CD8-positive, alpha-beta memory T cell (primary cell): Measurements from ENCODE around the gene FGFR1OP2. TPM values are rescaled to one million over a fixed set of nuclear protein-coding genes. Genes with fewer than 3 reads are reported as not detected.
"Not testable (repeated sequence)": the region's sequence is repeated elsewhere in the genome, so short reads cannot be mapped to it uniquely, and the experiment has no call there.

Source experiments
- CTCF ChIA-PET: fragments of 350-600 bp; sonication (Branson Sonifier 250); formaldehyde crosslinking; loops from one replicate; lab custom pipeline; 2021; ENCODE audit warnings: antibody characterized with exemption; lab: Charles Lee
- POLR2A ChIA-PET: fragments of 350-600 bp; sonication (Branson Sonifier 250); formaldehyde crosslinking; loops from one replicate; lab custom pipeline; 2021; ENCODE audit warnings: antibody characterized with exemption; lab: Charles Lee
- DNase-seq, 5 donors: peaks; one replicate each; pipeline versions ENCODE4 v3.0.0 to v3.0.0-alpha.2; 2020 to 2022; ENCODE audit warnings: mixed read lengths in 1 of 5
- H3K27ac ChIP-seq: one replicate; pipeline ENCODE4 v1.7.0; 2013; ENCODE audit warnings: low read depth, mild to moderate bottlenecking, low read length, moderate library complexity
- H3K27me3 ChIP-seq: 2 replicates; pipeline ENCODE4 v1.7.0; 2013; ENCODE audit warnings: low read length, mild to moderate bottlenecking; ENCODE audit not compliant: insufficient read depth, poor library complexity, severe bottlenecking
- H3K36me3 ChIP-seq: 2 replicates; pipeline ENCODE4 v1.7.0; 2013; ENCODE audit warnings: mild to moderate bottlenecking, low read length, moderate library complexity; ENCODE audit not compliant: insufficient read depth
- H3K4me1 ChIP-seq: 2 replicates; pipeline ENCODE4 v1.7.0; 2013; ENCODE audit warnings: mild to moderate bottlenecking, low read length, moderate library complexity; ENCODE audit not compliant: insufficient read depth
- H3K4me3 ChIP-seq: 2 replicates; pipeline ENCODE4 v1.7.0; 2013; ENCODE audit warnings: mild to moderate bottlenecking, low read length
- H3K9me3 ChIP-seq: 2 replicates; pipeline ENCODE4 v1.7.0; 2013; ENCODE audit warnings: mild to moderate bottlenecking, low read length
- H3K27ac Mint-ChIP-seq, 8 donors: one replicate each; pipeline ENCODE4 v1.8.0; 2020 to 2021; ENCODE audit warnings: mixed read lengths in 8 of 8, mild to moderate bottlenecking in 6 of 8, inconsistent platforms in 3 of 8, moderate library complexity in 3 of 8
- H3K27me3 Mint-ChIP-seq, 2 donors: one replicate each; pipeline ENCODE4 v1.8.0; 2020 to 2021; ENCODE audit warnings: mixed read lengths in 2 of 2, mild to moderate bottlenecking in 1 of 2, moderate library complexity in 1 of 2
- H3K36me3 Mint-ChIP-seq, 3 donors: one replicate each; pipeline ENCODE4 v1.8.0; 2020 to 2021; ENCODE audit warnings: mixed read lengths in 3 of 3, inconsistent platforms in 1 of 3, mild to moderate bottlenecking in 1 of 3
- H3K4me1 Mint-ChIP-seq, 3 donors: one replicate each; pipeline ENCODE4 v1.8.0; 2020 to 2021; ENCODE audit warnings: mixed read lengths in 3 of 3, inconsistent platforms in 1 of 3, mild to moderate bottlenecking in 1 of 3
- H3K4me3 Mint-ChIP-seq, 7 donors: one replicate each; pipeline ENCODE4 v1.8.0; 2020 to 2021; ENCODE audit warnings: mixed read lengths in 7 of 7, mild to moderate bottlenecking in 6 of 7, moderate library complexity in 4 of 7, inconsistent platforms in 2 of 7
- H3K9me3 Mint-ChIP-seq, 5 donors: one replicate each; pipeline ENCODE4 v1.8.0; 2020 to 2022; ENCODE audit warnings: mixed read lengths in 5 of 5, mild to moderate bottlenecking in 3 of 5, moderate library complexity in 2 of 5, inconsistent platforms in 1 of 5
- polyA plus RNA-seq: library from polyadenylated mRNA; unstranded; fragments of 300-500 nt; fragmentation: Illumina TruSeq; gene quantifications from one replicate; pipeline ENCODE4 v1.2.3, GENCODE V29; 2021
- total RNA-seq, 2 experiments: library from RNA; stranded (reverse); gene quantifications; one replicate each; pipeline ENCODE4 v1.2.3, GENCODE V29; 2021

The FGFR1OP2 gene
- total RNA-seq = 10 to 100 TPM; 50.4 to 54.7 TPM
- polyA plus RNA-seq = 103 TPM

GRCh38 chr12:26937863-26938700 is at the start of gene FGFR1OP2, which contains the start of gene INTS13:
TSS of gene FGFR1OP2 (plus strand) at chr12:26938470. CDS start at chr12:26954159, 15,689 bp downstream.
TSS of gene INTS13 (minus strand) at chr12:26937981. CDS start at chr12:26936803, 1,178 bp downstream.
- Mint-ChIP-seq H3K4me3 (peak within 1 kb of the TSS; percentile 95 to 99 (median 98)), H3K27ac (peak within 1 kb of the TSS; percentile 88 to 100 (median 97)), H3K27me3 (peaks cover 0 to 2% of the 10 kb centered on the region in 2 donors), H3K36me3 (peaks cover 0 to 26% (median 2%) of the 10 kb centered on the region in 3 donors), H3K4me1 (peaks cover 74 to 86% (median 75%) of the 10 kb centered on the region in 3 donors), H3K9me3 (no peaks in the 10 kb centered on the region)
- H3K4me1 ChIP-seq = peaks cover 51% of the 10 kb centered on the region
- ChIA-PET POLR2A (interaction anchor here (1.0 to 1.2 kb wide), 3 partner anchors 15 to 105 kb away, joined by 3 to 5 read pairs (median 4); partner anchors contain the start of genes ITPR2 and MED21), CTCF (interaction anchor here (0.9 to 1.0 kb wide), 2 partner anchors 53 to 76 kb away, joined by 4 to 5 read pairs; partner anchors contain the start of gene TM7SF3)
- DNase-seq = peak; percentile 94 to 98 (median 96)
- H3K36me3 ChIP-seq = no peaks in the 10 kb centered on the region
- peak within 1 kb of the TSS; percentile 87 for H3K4me3 ChIP-seq
- H3K27ac ChIP-seq = peak within 1 kb of the TSS; percentile 91
- no peaks in the 10 kb centered on the region for H3K9me3 ChIP-seq
- H3K27me3 ChIP-seq = no peaks in the 10 kb centered on the region

GRCh38 chr12:26890784-26891183 is 47.5 kb upstream of the FGFR1OP2 start:
- H3K27ac Mint-ChIP-seq = no peak overlapping the region

GRCh38 chr12:26891704-26892103 is 46.6 kb upstream of the FGFR1OP2 start:
- no peaks in the 10 kb centered on the region for H3K9me3 Mint-ChIP-seq
- no peaks in the 10 kb centered on the region for H3K27me3 ChIP-seq
- ChIA-PET POLR2A (interaction anchor here (1.1 kb wide), 1 partner anchor 58 kb away, joined by 4 read pairs; the partner anchor contains the start of gene ITPR2), CTCF (interaction anchor here (1.4 to 2.0 kb wide), 2 partner anchors 89 to 122 kb away, joined by 3 to 5 read pairs; partner anchors contain the start of gene TM7SF3)
- H3K36me3 ChIP-seq = no peaks in the 10 kb centered on the region
- H3K27me3 Mint-ChIP-seq = no peaks in the 10 kb centered on the region
- H3K27ac Mint-ChIP-seq = no peak overlapping the region
- peaks cover 0 to 5% (median 0%) of the 10 kb centered on the region in 3 donors for H3K36me3 Mint-ChIP-seq
- no peak overlapping the region for H3K4me3 ChIP-seq
- no peaks in the 10 kb centered on the region for H3K4me1 Mint-ChIP-seq
- no peaks in the 10 kb centered on the region for H3K4me1 ChIP-seq
- H3K9me3 ChIP-seq = no peaks in the 10 kb centered on the region
- no peak overlapping the region for H3K27ac ChIP-seq
- H3K4me3 Mint-ChIP-seq = no peak overlapping the region
- no peak for DNase-seq

More at GRCh38 chr12:26890784-26891183, 47.5 kb upstream of the FGFR1OP2 start:
- Mint-ChIP-seq H3K36me3 (peaks cover 0 to 4% (median 0%) of the 10 kb centered on the region in 3 donors), H3K4me3 (no peak overlapping the region), H3K27me3 (no peaks in the 10 kb centered on the region), H3K4me1 (no peaks in the 10 kb centered on the region), H3K9me3 (no peaks in the 10 kb centered on the region)
- Histone ChIP-seq H3K36me3 (no peaks in the 10 kb centered on the region), H3K4me1 (no peaks in the 10 kb centered on the region), H3K27ac (no peak overlapping the region), H3K27me3 (no peaks in the 10 kb centered on the region), H3K4me3 (no peak overlapping the region), H3K9me3 (no peaks in the 10 kb centered on the region)
- DNase-seq = no peak
- ChIA-PET CTCF (interaction anchor here (1.4 to 2.0 kb wide), 2 partner anchors 90 to 123 kb away, joined by 3 to 5 read pairs; partner anchors contain the start of gene TM7SF3), POLR2A (no interaction called here)

- Mint-ChIP-seq H3K4me1 (peaks cover 0 to 3% (median 0%) of the 10 kb centered on the region in 3 donors), H3K4me3 (no peak overlapping the region), H3K27ac (no peak overlapping the region), H3K9me3 (peaks cover 0 to 2% (median 0%) of the 10 kb centered on the region in 5 donors), H3K36me3 (peaks cover 11 to 20% (median 15%) of the 10 kb centered on the region in 3 donors), H3K27me3 (no peaks in the 10 kb centered on the region)
- no peak overlapping the region for H3K4me3 ChIP-seq
- ChIA-PET POLR2A (no interaction called here), CTCF (interaction anchor here (0.7 to 5.5 kb wide), 2 partner anchors 10 to 11 kb away, joined by 3 to 16 read pairs; no protein-coding TSS in a partner anchor)
- H3K27ac ChIP-seq = no peak overlapping the region
- no peaks in the 10 kb centered on the region for H3K4me1 ChIP-seq
- DNase-seq = no peak
- H3K27me3 ChIP-seq = no peaks in the 10 kb centered on the region
- peaks cover 8% of the 10 kb centered on the region for H3K36me3 ChIP-seq
- H3K9me3 ChIP-seq = no peaks in the 10 kb centered on the region
These were observed 42.6 kb upstream of the FGFR1OP2 start for GRCh38 chr12:26895672-26896071.

- peaks cover 0 to 2% (median 0%) of the 10 kb centered on the region in 5 donors for H3K9me3 Mint-ChIP-seq
- ChIA-PET POLR2A (no interaction called here), CTCF (interaction anchor here (5.5 kb wide), 1 partner anchor 12 kb away, joined by 16 read pairs; no protein-coding TSS in a partner anchor)
- Histone ChIP-seq H3K9me3 (no peaks in the 10 kb centered on the region), H3K4me3 (no peak overlapping the region), H3K4me1 (no peaks in the 10 kb centered on the region), H3K27ac (no peak overlapping the region), H3K36me3 (peaks cover 8% of the 10 kb centered on the region), H3K27me3 (no peaks in the 10 kb centered on the region)
- H3K4me1 Mint-ChIP-seq = peaks cover 0 to 8% (median under 1%) of the 10 kb centered on the region in 3 donors
- no peaks in the 10 kb centered on the region for H3K27me3 Mint-ChIP-seq
- H3K36me3 Mint-ChIP-seq = peaks cover 20 to 33% (median 21%) of the 10 kb centered on the region in 3 donors
- no peak for DNase-seq
- H3K4me3 Mint-ChIP-seq = no peak overlapping the region
- peak overlapping the region in 2 of 8 donors; percentile 40 for H3K27ac Mint-ChIP-seq
These were observed 41.4 kb upstream of the FGFR1OP2 start for GRCh38 chr12:26896913-26897312.

- not testable (repeated sequence) for H3K27me3 Mint-ChIP-seq
These were observed 34.9 kb upstream of the FGFR1OP2 start for GRCh38 chr12:26903396-26903795.

GRCh38 chr12:26906024-26906423 is 32.2 kb upstream of the FGFR1OP2 start:
- Mint-ChIP-seq H3K36me3 (peaks cover 34 to 87% (median 39%) of the 10 kb centered on the region in 3 donors), H3K4me1 (peaks cover 2 to 27% (median 7%) of the 10 kb centered on the region in 3 donors), H3K27ac (peak overlapping the region in 2 of 8 donors; percentile 36 to 61), H3K4me3 (no peak overlapping the region), H3K27me3 (no peaks in the 10 kb centered on the region), H3K9me3 (peaks cover 0 to 7% (median 0%) of the 10 kb centered on the region in 5 donors)
- Histone ChIP-seq H3K4me1 (no peaks in the 10 kb centered on the region), H3K36me3 (peaks cover 9% of the 10 kb centered on the region), H3K27me3 (no peaks in the 10 kb centered on the region), H3K9me3 (no peaks in the 10 kb centered on the region), H3K27ac (no peak overlapping the region), H3K4me3 (no peak overlapping the region)
- ChIA-PET CTCF (no interaction called here), POLR2A (no interaction called here)
- DNase-seq = no peak

More at GRCh38 chr12:26903396-26903795, 34.9 kb upstream of the FGFR1OP2 start:
- H3K9me3 ChIP-seq, H3K4me3 ChIP-seq, H3K27ac Mint-ChIP-seq, H3K27ac ChIP-seq, DNase-seq, H3K4me1 ChIP-seq, H3K27me3 ChIP-seq, H3K9me3 Mint-ChIP-seq, H3K36me3 ChIP-seq, H3K4me3 Mint-ChIP-seq, POLR2A ChIA-PET: not testable (repeated sequence)
- H3K4me1 Mint-ChIP-seq = peaks cover 2 to 31% (median 7%) of the 10 kb centered on the region in 3 donors
- peaks cover 44 to 88% (median 48%) of the 10 kb centered on the region in 3 donors for H3K36me3 Mint-ChIP-seq
- CTCF ChIA-PET = interaction anchor here (1.0 kb wide), 1 partner anchor 18 kb away, joined by 4 read pairs; no protein-coding TSS in a partner anchor
